Neural progenitor cell (in vitro differentiated cells): ENCODE measurements around the gene RNF115.

Source experiments
- EZH2 ChIP-seq: fragments of 200-600 bp; sonication (generic); IDR thresholded peaks from 2 replicates; pipeline ENCODE4 v1.6.1; 2017; ENCODE audit warnings: antibody characterized with exemption, mild to moderate bottlenecking, moderate library complexity
- EZH2phosphoT487 ChIP-seq: fragments of 200-600 bp; sonication (generic); IDR thresholded peaks from 2 replicates; pipeline ENCODE4 v1.6.1; 2017; ENCODE audit warnings: antibody characterized with exemption
- TF ChIP-seq, protein P1 (sequence below): fragments of 200-600 bp; sonication (generic); IDR thresholded peaks from 2 replicates; pipeline ENCODE4 v1.5.1; 2017; ENCODE audit warnings: antibody characterized with exemption, mild to moderate bottlenecking

DNA sequence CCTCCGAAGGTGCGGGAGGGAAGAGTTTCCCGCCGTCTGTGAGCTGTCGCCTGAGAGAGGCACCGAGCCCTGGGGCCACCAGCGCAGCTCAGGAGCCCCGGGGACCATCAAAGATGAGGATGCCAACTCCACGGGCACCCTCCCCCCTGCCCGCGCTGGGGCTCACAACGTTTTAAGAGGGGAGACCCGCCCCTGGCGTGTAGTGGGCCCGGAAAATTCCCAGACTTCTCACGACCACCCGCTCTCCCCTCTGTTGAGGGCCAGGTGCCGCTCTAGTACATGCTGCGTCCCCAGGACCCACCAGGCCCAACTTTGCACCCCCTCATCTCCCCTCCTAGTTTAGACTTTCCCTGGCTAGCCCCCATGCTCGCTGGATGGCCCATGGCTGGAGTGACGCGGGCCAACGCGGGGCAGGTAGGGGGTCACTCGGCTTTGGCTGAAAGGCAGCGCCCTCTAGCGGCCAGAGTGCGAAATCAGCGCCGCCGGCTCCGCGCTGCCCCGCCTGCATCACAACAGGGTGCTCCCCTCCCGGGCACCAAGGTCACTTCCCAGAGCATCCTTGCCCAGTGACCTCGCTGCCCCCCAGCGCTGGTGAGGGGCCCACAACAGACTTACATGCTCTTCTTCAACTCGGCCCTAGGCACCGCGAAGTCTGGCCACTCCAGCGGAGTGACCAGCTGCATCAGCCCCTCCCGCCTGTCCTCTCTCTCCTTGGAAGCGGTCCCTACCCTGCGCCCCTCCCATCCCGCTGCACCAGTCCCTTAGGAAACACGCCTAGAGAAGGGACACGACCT, 102.8 kb downstream of the RNF115 start:
- TF ChIP-seq, protein P1, sequence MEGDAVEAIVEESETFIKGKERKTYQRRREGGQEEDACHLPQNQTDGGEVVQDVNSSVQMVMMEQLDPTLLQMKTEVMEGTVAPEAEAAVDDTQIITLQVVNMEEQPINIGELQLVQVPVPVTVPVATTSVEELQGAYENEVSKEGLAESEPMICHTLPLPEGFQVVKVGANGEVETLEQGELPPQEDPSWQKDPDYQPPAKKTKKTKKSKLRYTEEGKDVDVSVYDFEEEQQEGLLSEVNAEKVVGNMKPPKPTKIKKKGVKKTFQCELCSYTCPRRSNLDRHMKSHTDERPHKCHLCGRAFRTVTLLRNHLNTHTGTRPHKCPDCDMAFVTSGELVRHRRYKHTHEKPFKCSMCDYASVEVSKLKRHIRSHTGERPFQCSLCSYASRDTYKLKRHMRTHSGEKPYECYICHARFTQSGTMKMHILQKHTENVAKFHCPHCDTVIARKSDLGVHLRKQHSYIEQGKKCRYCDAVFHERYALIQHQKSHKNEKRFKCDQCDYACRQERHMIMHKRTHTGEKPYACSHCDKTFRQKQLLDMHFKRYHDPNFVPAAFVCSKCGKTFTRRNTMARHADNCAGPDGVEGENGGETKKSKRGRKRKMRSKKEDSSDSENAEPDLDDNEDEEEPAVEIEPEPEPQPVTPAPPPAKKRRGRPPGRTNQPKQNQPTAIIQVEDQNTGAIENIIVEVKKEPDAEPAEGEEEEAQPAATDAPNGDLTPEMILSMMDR = peak; percentile 96
- no peak for TF ChIP-seq EZH2
- TF ChIP-seq EZH2phosphoT487 = no peak
